Activated CD8-positive, alpha-beta T cell treated with anti-CD3 and anti-CD28 coated beads for 36 hours (primary cell): ENCODE results near the gene GDI1. TPM values are rescaled to one million over a fixed set of nuclear protein-coding genes. Genes with fewer than 3 reads are reported as not detected.
"Not testable (repeated sequence)": the region's sequence is repeated elsewhere in the genome, so short reads cannot be mapped to it uniquely, and the experiment has no call there.

Source experiments
- ATAC-seq: fragments of 200-7000 bp; cut with Tn5 transposase; one replicate; pipeline ENCODE4 v1.10.0; 2021; ENCODE audit warnings: mild to moderate bottlenecking, moderate library complexity
- CTCF ChIA-PET: fragments of 350-600 bp; sonication (Branson Sonifier 250); formaldehyde crosslinking; loops from one replicate; lab custom pipeline; 2021; ENCODE audit warnings: antibody characterized with exemption; lab: Charles Lee
- POLR2A ChIA-PET: fragments of 350-600 bp; sonication (Branson Sonifier 250); formaldehyde crosslinking; loops from one replicate; lab custom pipeline; 2021; ENCODE audit warnings: antibody characterized with exemption; lab: Charles Lee
- DNase-seq: peaks from one replicate; pipeline ENCODE4 v3.0.0-alpha.2; 2020
- H3K27ac Mint-ChIP-seq: one replicate; pipeline ENCODE4 v1.8.0; 2021; ENCODE audit warnings: mild to moderate bottlenecking, mixed read lengths
- H3K27me3 Mint-ChIP-seq: one replicate; pipeline ENCODE4 v1.8.0; 2021; ENCODE audit warnings: mixed read lengths
- H3K36me3 Mint-ChIP-seq: one replicate; pipeline ENCODE4 v1.8.0; 2021; ENCODE audit warnings: low read depth, mixed read lengths
- H3K4me1 Mint-ChIP-seq: one replicate; pipeline ENCODE4 v1.8.0; 2021; ENCODE audit warnings: low read depth, mixed read lengths
- H3K4me3 Mint-ChIP-seq: one replicate; pipeline ENCODE4 v1.8.0; 2021; ENCODE audit warnings: mild to moderate bottlenecking, moderate library complexity, mixed read lengths
- H3K9me3 Mint-ChIP-seq: one replicate; pipeline ENCODE4 v1.8.0; 2021; ENCODE audit warnings: mixed read lengths
- CTCF ChIP-seq: fragments of 200-600 bp; IDR thresholded peaks from one replicate; pipeline ENCODE4 v1.8.0; 2022; ENCODE audit warnings: antibody characterized with exemption, mild to moderate bottlenecking
- intact Hi-C: fragments of 100-400 bp; cut with micrococcal nuclease; formaldehyde crosslinking; loops from one replicate; pipeline ENCODE4 v1.10.0; 2022
- total RNA-seq, 2 experiments: library from RNA; stranded (reverse); gene quantifications; one replicate each; pipeline ENCODE4 v1.2.3, GENCODE V29; 2021

Gene GDI1
- total RNA-seq, 2 experiments from 2014 or later = 76.5 TPM

GRCh38 chrX:154397888-154398667 is 38.9 kb upstream of the GDI1 start, which contains the start of gene RPL10:
RPL10 (plus strand) TSS chrX:154398377; CDS start chrX:154398520, 143 bp downstream.
- Mint-ChIP-seq H3K36me3 (peaks cover 30% of the 10 kb centered on the region), H3K27me3 (no peaks in the 10 kb centered on the region), H3K4me3 (peak within 1 kb of the TSS; percentile 98), H3K27ac (peak within 1 kb of the TSS; percentile 100), H3K9me3 (no peaks in the 10 kb centered on the region), H3K4me1 (peaks cover 2% of the 10 kb centered on the region)
- ATAC-seq = peak; percentile 84
- intact Hi-C loops = no loop called here
- TF ChIP-seq CTCF = no peak
- DNase-seq = peak; percentile 93
- POLR2A ChIA-PET = interaction anchor here (0.7 to 6.2 kb wide), 23 partner anchors 12 to 431 kb away, joined by 3 to 97 read pairs (median 9); partner anchors contain the start of genes ATP6AP1, DNASE1L1, EMD and HCFC1
- CTCF ChIA-PET = interaction anchor here (1.2 to 2.7 kb wide), 2 partner anchors 13 to 25 kb away, joined by 3 to 9 read pairs; no protein-coding TSS in a partner anchor

- DNase-seq (peak; percentile 88), ATAC-seq (peak; percentile 15)
- Mint-ChIP-seq H3K4me1 (peaks cover 2% of the 10 kb centered on the region), H3K27me3 (no peaks in the 10 kb centered on the region), H3K36me3 (peaks cover 30% of the 10 kb centered on the region), H3K9me3 (no peaks in the 10 kb centered on the region), H3K4me3 (peak overlapping the region; percentile 98), H3K27ac (peak overlapping the region; percentile 100)
- POLR2A ChIA-PET = interaction anchor here (0.6 to 6.2 kb wide), 25 partner anchors 11 to 432 kb away, joined by 3 to 97 read pairs (median 9); partner anchors contain the start of genes ATP6AP1, DNASE1L1, EMD and HCFC1
- intact Hi-C loops = no loop called here
- peak; percentile 69 for TF ChIP-seq CTCF
- CTCF ChIA-PET = interaction anchor here (0.8 to 2.7 kb wide), 2 partner anchors 25 to 91 kb away, joined by 5 to 9 read pairs; partner anchors contain the start of gene SLC10A3
These were observed 38.1 kb upstream of the GDI1 start for GRCh38 chrX:154398668-154399526.

GRCh38 chrX:154399527-154400368 is 37.2 kb upstream of the GDI1 start:
- Mint-ChIP-seq H3K27me3 (no peaks in the 10 kb centered on the region), H3K36me3 (peaks cover 30% of the 10 kb centered on the region), H3K4me3 (peak overlapping the region; percentile 98), H3K4me1 (peaks cover 2% of the 10 kb centered on the region), H3K9me3 (no peaks in the 10 kb centered on the region), H3K27ac (peak overlapping the region; percentile 100)
- intact Hi-C loops = no loop called here
- DNase-seq (peak; percentile 52), ATAC-seq (no peak)
- no peak for TF ChIP-seq CTCF
- CTCF ChIA-PET = no interaction called here
- POLR2A ChIA-PET = interaction anchor here (1.0 to 6.2 kb wide), 23 partner anchors 10 to 144 kb away, joined by 3 to 97 read pairs (median 9); partner anchors contain the start of genes ATP6AP1, DNASE1L1, EMD and LAGE3

GRCh38 chrX:154400369-154400817 is 36.6 kb upstream of the GDI1 start:
- H3K27me3 Mint-ChIP-seq, H3K9me3 Mint-ChIP-seq, H3K4me1 Mint-ChIP-seq, intact Hi-C loops, ATAC-seq, DNase-seq, CTCF ChIA-PET: not testable (repeated sequence)
- Mint-ChIP-seq H3K4me3 (peak overlapping the region; percentile 98), H3K36me3 (peaks cover 30% of the 10 kb centered on the region), H3K27ac (peak overlapping the region; percentile 100)
- POLR2A ChIA-PET = interaction anchor here (1.0 to 6.2 kb wide), 20 partner anchors 10 to 144 kb away, joined by 3 to 97 read pairs (median 9); partner anchors contain the start of genes DNASE1L1, EMD, LAGE3 and PLXNA3
